Measurements from ENCODE around the gene PARD3. TPM values are rescaled to one million over a fixed set of nuclear protein-coding genes. Genes with fewer than 3 reads are reported as not detected.

The PARD3 gene
- total RNA-seq, 1 donor from 2014 or later: 98.2 TPM

DNA sequence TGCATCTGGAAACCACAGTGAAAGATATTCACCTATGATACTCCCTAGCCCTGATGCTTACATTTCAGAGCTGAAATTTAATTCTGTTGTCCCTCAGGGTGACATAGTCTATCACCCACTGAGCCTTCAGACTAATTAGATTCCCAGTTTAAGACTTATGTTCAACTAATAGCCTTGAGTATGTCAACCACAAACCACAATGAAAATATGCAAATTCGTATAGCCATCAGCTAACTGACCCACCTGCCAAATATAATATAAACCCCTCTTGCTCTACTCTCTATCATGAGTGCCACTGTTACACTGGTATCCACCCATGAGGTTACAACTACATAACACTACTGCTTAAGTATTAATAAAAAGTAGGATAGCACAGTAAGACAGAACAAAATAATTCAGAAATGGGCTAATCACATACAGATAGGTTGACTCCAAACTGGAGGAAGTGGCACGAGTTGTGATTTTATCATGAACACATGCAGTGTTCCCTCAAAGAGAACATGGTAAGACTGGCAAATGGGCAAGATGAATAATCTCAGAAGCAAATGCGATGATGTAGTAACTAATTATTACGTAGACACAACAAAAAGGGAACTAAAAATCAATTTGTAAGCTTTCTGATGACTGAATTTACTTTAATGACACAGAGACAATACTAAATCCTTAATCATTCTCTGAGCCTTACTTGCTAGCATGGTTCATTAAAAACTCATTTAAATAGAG, 290.6 kb downstream of the PARD3 start:
- FAIRE-seq: no peak
- TF ChIP-seq, protein P1, sequence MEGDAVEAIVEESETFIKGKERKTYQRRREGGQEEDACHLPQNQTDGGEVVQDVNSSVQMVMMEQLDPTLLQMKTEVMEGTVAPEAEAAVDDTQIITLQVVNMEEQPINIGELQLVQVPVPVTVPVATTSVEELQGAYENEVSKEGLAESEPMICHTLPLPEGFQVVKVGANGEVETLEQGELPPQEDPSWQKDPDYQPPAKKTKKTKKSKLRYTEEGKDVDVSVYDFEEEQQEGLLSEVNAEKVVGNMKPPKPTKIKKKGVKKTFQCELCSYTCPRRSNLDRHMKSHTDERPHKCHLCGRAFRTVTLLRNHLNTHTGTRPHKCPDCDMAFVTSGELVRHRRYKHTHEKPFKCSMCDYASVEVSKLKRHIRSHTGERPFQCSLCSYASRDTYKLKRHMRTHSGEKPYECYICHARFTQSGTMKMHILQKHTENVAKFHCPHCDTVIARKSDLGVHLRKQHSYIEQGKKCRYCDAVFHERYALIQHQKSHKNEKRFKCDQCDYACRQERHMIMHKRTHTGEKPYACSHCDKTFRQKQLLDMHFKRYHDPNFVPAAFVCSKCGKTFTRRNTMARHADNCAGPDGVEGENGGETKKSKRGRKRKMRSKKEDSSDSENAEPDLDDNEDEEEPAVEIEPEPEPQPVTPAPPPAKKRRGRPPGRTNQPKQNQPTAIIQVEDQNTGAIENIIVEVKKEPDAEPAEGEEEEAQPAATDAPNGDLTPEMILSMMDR (IDR thresholded peaks at IDR 0.05; ENCODE audit: insufficient read depth, low read length, severe bottlenecking): no peak

GRCh38 chr10:34523017-34523767, 291.9 kb downstream of the PARD3 start:
- no peak overlapping the region for H3K4me3 ChIP-seq (ENCODE audit: low read depth, low read length)
- H3K27me3 ChIP-seq (ENCODE audit: control insufficient read depth, insufficient read depth, low read length): no peaks in the 10 kb centered on the region
- FAIRE-seq (no peak), DNase-seq (ENCODE audit: low read depth) (peak; percentile 89)
- no peaks in the 10 kb centered on the region for H3K36me3 ChIP-seq (ENCODE audit: control insufficient read depth, insufficient read depth, low read length)
- TF ChIP-seq, protein P1 (IDR thresholded peaks at IDR 0.05; ENCODE audit: insufficient read depth, low read length, severe bottlenecking): no peak

More for the DNA sequence above, 290.6 kb downstream of the PARD3 start:
- H3K36me3 ChIP-seq (ENCODE audit: control insufficient read depth, insufficient read depth, low read length): no peaks in the 10 kb centered on the region
- H3K4me3 ChIP-seq (ENCODE audit: low read depth, low read length): no peak overlapping the region
- DNase-seq (ENCODE audit: low read depth): no peak
- H3K27me3 ChIP-seq (ENCODE audit: control insufficient read depth, insufficient read depth, low read length): no peaks in the 10 kb centered on the region

DNA sequence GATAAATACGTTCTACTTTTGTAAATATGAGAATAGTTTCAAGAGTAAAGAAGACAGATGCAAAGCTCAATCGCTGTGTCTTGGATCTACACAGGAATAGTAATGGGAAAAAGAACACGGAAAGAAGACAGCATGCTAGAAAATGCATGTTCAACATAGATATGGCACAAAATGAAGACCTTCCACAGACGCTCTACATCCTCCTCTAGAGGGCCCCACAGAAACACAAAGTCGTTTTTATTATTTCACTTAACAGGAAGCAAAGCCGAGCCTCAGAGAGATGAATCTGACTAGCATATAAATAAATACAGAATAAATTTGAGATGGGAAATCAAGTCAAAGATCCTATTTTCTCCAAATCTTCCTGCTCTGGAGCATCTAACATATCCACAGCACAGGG, 292.6 kb downstream of the PARD3 start:
- TF ChIP-seq, protein P1 (IDR thresholded peaks at IDR 0.05; ENCODE audit: insufficient read depth, low read length, severe bottlenecking): peak; percentile 8
- Histone ChIP-seq H3K27me3 (ENCODE audit: control insufficient read depth, insufficient read depth, low read length) (no peaks in the 10 kb centered on the region), H3K36me3 (ENCODE audit: control insufficient read depth, insufficient read depth, low read length) (no peaks in the 10 kb centered on the region), H3K4me3 (ENCODE audit: low read depth, low read length) (no peak overlapping the region)
- FAIRE-seq (no peak), DNase-seq (ENCODE audit: low read depth) (no peak)

- H3K36me3 ChIP-seq (ENCODE audit: control insufficient read depth, insufficient read depth, low read length): peaks cover 1% of the 10 kb centered on the region
- H3K4me3 ChIP-seq (ENCODE audit: low read depth, low read length): no peak overlapping the region
- DNase-seq (ENCODE audit: low read depth) (no peak), FAIRE-seq (no peak)
- H3K27me3 ChIP-seq (ENCODE audit: control insufficient read depth, insufficient read depth, low read length): no peaks in the 10 kb centered on the region
- TF ChIP-seq, protein P1 (IDR thresholded peaks at IDR 0.05; ENCODE audit: insufficient read depth, low read length, severe bottlenecking): no peak
Measured at GRCh38 chr10:34520510-34520909, 294.6 kb downstream of the PARD3 start.

GRCh38 chr10:34520084-34520483, 295.0 kb downstream of the PARD3 start:
- H3K36me3 ChIP-seq (ENCODE audit: control insufficient read depth, insufficient read depth, low read length): peaks cover 1% of the 10 kb centered on the region
- no peaks in the 10 kb centered on the region for H3K27me3 ChIP-seq (ENCODE audit: control insufficient read depth, insufficient read depth, low read length)
- peak; percentile 86 for DNase-seq (ENCODE audit: low read depth)
- FAIRE-seq: no peak
- H3K4me3 ChIP-seq (ENCODE audit: low read depth, low read length): no peak overlapping the region
- TF ChIP-seq, protein P1 (IDR thresholded peaks at IDR 0.05; ENCODE audit: insufficient read depth, low read length, severe bottlenecking): no peak
